Adrenal gland (tissue), 5 donors: ENCODE data around the gene CASKIN2.

Experiments used
- CTCF ChIP-seq, 6 experiments: fragments of 450-650 bp in 4 of 6; fragments of 200-600 bp in 2 of 6; sonication (generic) in 1 of 6; IDR thresholded peaks; 1 replicate in 5 of 6; 2 replicates in 1 of 6; pipeline versions ENCODE4 v1.5.1 to v1.8.0; 2016 to 2021; ENCODE audit warnings: antibody characterized with exemption in 6 of 6, mild to moderate bottlenecking in 2 of 6, moderate library complexity in 1 of 6
- POLR2A ChIP-seq, 2 donors: fragments of 450-650 bp; IDR thresholded peaks; one replicate each; pipeline ENCODE4 v1.6.1; 2017; ENCODE audit warnings: antibody characterized with exemption in 2 of 2, mild to moderate bottlenecking in 2 of 2, moderate library complexity in 1 of 2
- donor health status: DM: no; HTN: no; CAD: no.

GRCh38 chr17:75542728-75543336, 27.5 kb upstream of the CASKIN2 start:
- no peak for TF ChIP-seq POLR2A (IDR thresholded peaks at IDR 0.05)
- no peak for TF ChIP-seq CTCF (IDR thresholded peaks at IDR 0.05)
